ENCODE results near the gene RBP7.

- TF ChIP-seq CTCF (IDR thresholded peaks at IDR 0.05): no peak
- no peak for TF ChIP-seq POLR2A (IDR thresholded peaks at IDR 0.05)
Measured at GRCh38 chr1:9960011-9960410, 37.0 kb upstream of the RBP7 start.
